DMS114 treated with DMSO at 0.1 percent for 48 hours (cell line): ENCODE results near the gene KIF2A.
A peak's percentile ranks its signal among the peaks of the same experiment; 100 is the strongest.

Experiments
- DNase-seq: peaks from one replicate; lab custom pipeline; 2025; ENCODE audit not compliant: unreplicated experiment; lab: John Stamatoyannopoulos, UW

Gene KIF2A

GRCh38 chr5:62374090-62374489, 68.1 kb downstream of the KIF2A start:
- no peak for DNase-seq

GRCh38 chr5:62375627-62376026, 69.6 kb downstream of the KIF2A start:
- no peak for DNase-seq

GRCh38 chr5:62376064-62376463, 70.1 kb downstream of the KIF2A start:
- no peak for DNase-seq

- no peak for DNase-seq
Measured at GRCh38 chr5:62385131-62385530, 79.1 kb downstream of the KIF2A start.

GRCh38 chr5:62385816-62386400, 79.9 kb downstream of the KIF2A start:
- no peak for DNase-seq

GRCh38 chr5:62386824-62387223, 80.8 kb downstream of the KIF2A start:
- no peak for DNase-seq

GRCh38 chr5:62395210-62395950, 89.4 kb downstream of the KIF2A start:
- no peak for DNase-seq

- DNase-seq = peak; percentile 94
Measured at GRCh38 chr5:62403411-62404250, 97.6 kb downstream of the KIF2A start, which contains the start of gene DIMT1. Gene DIMT1 (minus strand): TSS chr5:62403905. CDS start chr5:62403772, 133 bp downstream.

- peak; percentile 97 for DNase-seq
Measured at GRCh38 chr5:62412549-62413329, 106.7 kb downstream of the KIF2A start, which contains the start of gene IPO11. Gene IPO11 (plus strand): TSS chr5:62412763. CDS start chr5:62437280, 24,517 bp downstream.

- DNase-seq = no peak
Measured at GRCh38 chr5:62413711-62414110, 107.7 kb downstream of the KIF2A start.

GRCh38 chr5:62418462-62419076, 112.6 kb downstream of the KIF2A start:
- no peak for DNase-seq

- no peak for DNase-seq
Measured at GRCh38 chr5:62419609-62420008, 113.6 kb downstream of the KIF2A start.

GRCh38 chr5:62421414-62421813, 115.4 kb downstream of the KIF2A start:
- DNase-seq = no peak

GRCh38 chr5:62424763-62425162, 118.8 kb downstream of the KIF2A start:
- no peak for DNase-seq

GRCh38 chr5:62431735-62432620, 126.0 kb downstream of the KIF2A start:
- no peak for DNase-seq

- DNase-seq = no peak
Measured at GRCh38 chr5:62432621-62433064, 126.6 kb downstream of the KIF2A start.
